ENCODE data around the gene CDH16.
"Not testable (repeated sequence)": the region's sequence is repeated elsewhere in the genome, so short reads cannot be mapped to it uniquely, and the experiment has no call there.

The CDH16 gene

GRCh38 chr16:66891797-66892196 is 26.9 kb downstream of the CDH16 start:
- DNase-seq = no peak

GRCh38 chr16:66891360-66891759 is 27.3 kb downstream of the CDH16 start:
- DNase-seq = no peak

GRCh38 chr16:66890799-66891198 is 27.9 kb downstream of the CDH16 start:
- DNase-seq = no peak

- no peak for DNase-seq
Observed at GRCh38 chr16:66889622-66890021, 29.1 kb downstream of the CDH16 start.

GRCh38 chr16:66888647-66889615 is 29.8 kb downstream of the CDH16 start:
- DNase-seq = no peak

GRCh38 chr16:66886914-66887313 is 31.8 kb downstream of the CDH16 start:
- DNase-seq = no peak

- DNase-seq = no peak
Observed at GRCh38 chr16:66886321-66886720, 32.4 kb downstream of the CDH16 start.

GRCh38 chr16:66885491-66885890 is 33.2 kb downstream of the CDH16 start:
- no peak for DNase-seq

- DNase-seq = no peak
Observed at GRCh38 chr16:66882702-66883101, 36.0 kb downstream of the CDH16 start.

- DNase-seq = no peak
Observed at GRCh38 chr16:66881964-66882508, 36.6 kb downstream of the CDH16 start.

- no peak for DNase-seq
Observed at GRCh38 chr16:66881560-66881959, 37.1 kb downstream of the CDH16 start.

GRCh38 chr16:66881014-66881417 is 37.7 kb downstream of the CDH16 start:
- DNase-seq = no peak

GRCh38 chr16:66880288-66881013 is 38.2 kb downstream of the CDH16 start, which contains the start of gene PDP2:
Gene PDP2, plus strand, starts transcription at chr16:66880515. Its CDS starts 3,770 bp downstream, at chr16:66884285.
- DNase-seq = peak; percentile 84

GRCh38 chr16:66878067-66878466 is 40.6 kb downstream of the CDH16 start:
- no peak for DNase-seq

GRCh38 chr16:66874079-66874775 is 44.5 kb downstream of the CDH16 start:
- DNase-seq = no peak

- DNase-seq = no peak
Observed at GRCh38 chr16:66873685-66874055, 45.0 kb downstream of the CDH16 start.

GRCh38 chr16:66872943-66873684 is 45.6 kb downstream of the CDH16 start:
- peak; percentile 45 for DNase-seq

GRCh38 chr16:66872559-66872942 is 46.1 kb downstream of the CDH16 start:
- no peak for DNase-seq

GRCh38 chr16:66871840-66872239 is 46.8 kb downstream of the CDH16 start:
- no peak for DNase-seq

- not testable (repeated sequence) for DNase-seq
Observed at GRCh38 chr16:66871363-66871762, 47.3 kb downstream of the CDH16 start.

GRCh38 chr16:66869424-66869823 is 49.3 kb downstream of the CDH16 start:
- DNase-seq = no peak

- no peak for DNase-seq
Observed at GRCh38 chr16:66863707-66864106, 55.0 kb downstream of the CDH16 start.
